Epithelial cell of proximal tubule (primary cell): ENCODE measurements around the gene KIF26B. TPM values are rescaled to one million over a fixed set of nuclear protein-coding genes. Genes with fewer than 3 reads are reported as not detected.

ENCODE experiments used
- DNase-seq: peaks from one replicate; pipeline ENCODE4 v3.0.0-alpha.2; 2011; ENCODE audit warnings: low read depth
- H3K4me3 ChIP-seq: 2 replicates; pipeline ENCODE4 v1.5.1; 2011; ENCODE audit warnings: low read depth, mild to moderate bottlenecking, low read length
- CTCF ChIP-seq: conservative IDR thresholded peaks from 2 replicates; pipeline ENCODE4 v1.5.1; 2012; ENCODE audit warnings: low read depth, mild to moderate bottlenecking, low read length
- total RNA-seq: library from RNA; depleted of rRNA; stranded (reverse); fragments of >200 nt; gene quantifications from 2 replicates; pipeline ENCODE4 v1.2.3, GENCODE V29; 2015

KIF26B gene
- total RNA-seq, 1 donor from 2014 or later = 2.8 TPM

GRCh38 chr1:245246433-245246832, 91.6 kb downstream of the KIF26B start:
- TF ChIP-seq CTCF = no peak

GRCh38 chr1:245247356-245247755, 92.6 kb downstream of the KIF26B start:
- H3K4me3 ChIP-seq = no peak overlapping the region
- no peak for TF ChIP-seq CTCF
- DNase-seq = no peak

More at GRCh38 chr1:245246433-245246832, 91.6 kb downstream of the KIF26B start:
- no peak for DNase-seq
- H3K4me3 ChIP-seq = no peak overlapping the region

- DNase-seq = no peak
- TF ChIP-seq CTCF = no peak
- no peak overlapping the region for H3K4me3 ChIP-seq
Measured at GRCh38 chr1:245247801-245248200, 93.0 kb downstream of the KIF26B start.

- DNase-seq = no peak
- H3K4me3 ChIP-seq = no peak overlapping the region
- TF ChIP-seq CTCF = no peak
Measured at GRCh38 chr1:245248231-245248731, 93.5 kb downstream of the KIF26B start.

GRCh38 chr1:245255783-245256182, 101.0 kb downstream of the KIF26B start:
- no peak for DNase-seq
- no peak for TF ChIP-seq CTCF
- H3K4me3 ChIP-seq = no peak overlapping the region

- no peak for DNase-seq
- no peak for TF ChIP-seq CTCF
- H3K4me3 ChIP-seq = no peak overlapping the region
Measured at GRCh38 chr1:245256528-245256927, 101.7 kb downstream of the KIF26B start.

GRCh38 chr1:245258271-245258920, 103.6 kb downstream of the KIF26B start:
- DNase-seq = peak; percentile 76
- no peak for TF ChIP-seq CTCF
- peak overlapping the region; percentile 27 for H3K4me3 ChIP-seq
